GM06990 (cell line): ENCODE measurements around the gene KIAA1549.
"Not testable (repeated sequence)": the region's sequence is repeated elsewhere in the genome, so short reads cannot be mapped to it uniquely, and the experiment has no call there.

Experiments used
- DNase-seq: peaks from one replicate; pipeline ENCODE4 v3.0.0-alpha.2; 2011; ENCODE audit not compliant: insufficient read length; ENCODE audit errors: extremely low read depth
- H3K27me3 ChIP-seq: replicated peaks from 2 replicates; pipeline ENCODE4 v1.6.0; 2011; ENCODE audit warnings: low read length; ENCODE audit not compliant: control insufficient read depth, insufficient read depth
- H3K36me3 ChIP-seq: 2 replicates; pipeline ENCODE4 v1.5.1; 2011; ENCODE audit warnings: low read length; ENCODE audit not compliant: control insufficient read depth, insufficient read depth
- H3K4me3 ChIP-seq: replicated peaks from 2 replicates; pipeline ENCODE4 v1.5.1; 2011; ENCODE audit warnings: low read depth, mild to moderate bottlenecking, control low read depth, low read length
- CTCF ChIP-seq: IDR thresholded peaks from 2 replicates; pipeline ENCODE4 v1.5.1; 2011; ENCODE audit warnings: low read length, control low read depth, mild to moderate bottlenecking, inconsistent platforms; ENCODE audit not compliant: insufficient read depth, poor library complexity, severe bottlenecking

Gene KIAA1549

GRCh38 chr7:138797715-138798320 lies 183.4 kb downstream of the KIAA1549 start, which contains the start of the genes ATP6V0A4 and TMEM213:
Gene ATP6V0A4, minus strand, starts transcription at chr7:138798196. Its CDS starts 26,949 bp downstream, at chr7:138771247.
Gene TMEM213, plus strand, starts transcription at chr7:138797994. Its CDS starts 111 bp downstream, at chr7:138798105.
- DNase-seq, result no peak

GRCh38 chr7:138797046-138797445 lies 184.1 kb downstream of the KIAA1549 start:
- H3K36me3 ChIP-seq, result not testable (repeated sequence)

More at GRCh38 chr7:138797715-138798320, 183.4 kb downstream of the KIAA1549 start, which contains the start of the genes ATP6V0A4 and TMEM213:
- TF ChIP-seq CTCF, result no peak
- H3K27me3 ChIP-seq, result no peaks in the 10 kb centered on the region
- no peak within 1 kb of the TSS for H3K4me3 ChIP-seq
- H3K36me3 ChIP-seq, result no peaks in the 10 kb centered on the region

GRCh38 chr7:138796038-138796615 lies 185.1 kb downstream of the KIAA1549 start:
- Histone ChIP-seq H3K36me3 (no peaks in the 10 kb centered on the region), H3K27me3 (no peaks in the 10 kb centered on the region), H3K4me3 (no peak overlapping the region)
- TF ChIP-seq CTCF, result no peak
- DNase-seq, result no peak

More at GRCh38 chr7:138797046-138797445, 184.1 kb downstream of the KIAA1549 start:
- not testable (repeated sequence) for H3K27me3 ChIP-seq, H3K4me3 ChIP-seq, DNase-seq

GRCh38 chr7:138785587-138786437 lies 195.4 kb downstream of the KIAA1549 start:
- DNase-seq, result no peak

GRCh38 chr7:138784692-138785091 lies 196.5 kb downstream of the KIAA1549 start:
- Histone ChIP-seq H3K27me3 (no peaks in the 10 kb centered on the region; the same call in 1 of the 2 replicates), H3K4me3 (no peak overlapping the region), H3K36me3 (no peaks in the 10 kb centered on the region)
- TF ChIP-seq CTCF, result no peak
- no peak for DNase-seq

More at GRCh38 chr7:138785587-138786437, 195.4 kb downstream of the KIAA1549 start:
- H3K36me3 ChIP-seq, result no peaks in the 10 kb centered on the region
- H3K4me3 ChIP-seq, result no peak overlapping the region
- H3K27me3 ChIP-seq, result no peaks in the 10 kb centered on the region
- no peak for TF ChIP-seq CTCF
